GM18520 (cell line): Measurements from ENCODE around the gene CYBA.
A peak's percentile ranks its signal among the peaks of the same experiment; 100 is the strongest.

Source experiments
- ATAC-seq: cut with Tn5 transposase; IDR thresholded peaks from one replicate; pipeline ENCODE4 v1.9.1; 2021; ENCODE audit not compliant: unreplicated experiment

CYBA gene

GRCh38 chr16:88650749-88651275, at the start of gene CYBA:
Gene CYBA (minus strand): TSS chr16:88651053. CDS start chr16:88651013, 40 bp downstream.
- ATAC-seq, result peak; percentile 35

- no peak for ATAC-seq
Measured at GRCh38 chr16:88700322-88700635, 49.4 kb upstream of the CYBA start.

GRCh38 chr16:88699180-88699579, 48.3 kb upstream of the CYBA start:
- ATAC-seq, result no peak

- no peak for ATAC-seq
Measured at GRCh38 chr16:88698646-88699045, 47.8 kb upstream of the CYBA start.

GRCh38 chr16:88697831-88698615, 47.2 kb upstream of the CYBA start:
- ATAC-seq, result no peak

- no peak for ATAC-seq
Measured at GRCh38 chr16:88697116-88697830, 46.4 kb upstream of the CYBA start.

- ATAC-seq, result no peak
Measured at GRCh38 chr16:88696441-88696840, 45.6 kb upstream of the CYBA start.

- no peak for ATAC-seq
Measured at GRCh38 chr16:88695753-88696152, 44.9 kb upstream of the CYBA start.

- no peak for ATAC-seq
Measured at GRCh38 chr16:88695218-88695617, 44.4 kb upstream of the CYBA start.

GRCh38 chr16:88694221-88695087, 43.6 kb upstream of the CYBA start:
- ATAC-seq, result no peak

GRCh38 chr16:88693420-88694177, 42.7 kb upstream of the CYBA start:
- ATAC-seq, result no peak

- ATAC-seq, result no peak
Measured at GRCh38 chr16:88692861-88693260, 42.0 kb upstream of the CYBA start.

GRCh38 chr16:88691924-88692560, 41.2 kb upstream of the CYBA start:
- no peak for ATAC-seq

GRCh38 chr16:88691129-88691813, 40.4 kb upstream of the CYBA start:
- ATAC-seq, result no peak

- no peak for ATAC-seq
Measured at GRCh38 chr16:88690341-88691128, 39.7 kb upstream of the CYBA start.

- ATAC-seq, result no peak
Measured at GRCh38 chr16:88688013-88688778, 37.3 kb upstream of the CYBA start.

- no peak for ATAC-seq
Measured at GRCh38 chr16:88687676-88688012, 36.8 kb upstream of the CYBA start.

GRCh38 chr16:88687254-88687576, 36.4 kb upstream of the CYBA start:
- no peak for ATAC-seq
